Osteoblast (primary cell): ENCODE results near the gene NGEF. TPM values are rescaled to one million over a fixed set of nuclear protein-coding genes. Genes with fewer than 3 reads are reported as not detected.

Experiments used
- DNase-seq: peaks from one replicate; pipeline ENCODE4 v3.0.0; 2011; ENCODE audit warnings: low spot score, mixed read lengths; ENCODE audit not compliant: insufficient read length; ENCODE audit errors: missing footprints
- H2AFZ ChIP-seq: 2 replicates; pipeline ENCODE4 v1.6.0; 2011; ENCODE audit warnings: mild to moderate bottlenecking, low read length
- H3K27ac ChIP-seq: 2 replicates; pipeline ENCODE4 v1.5.1; 2011; ENCODE audit warnings: mild to moderate bottlenecking, low read depth, low read length, moderate library complexity
- H3K27me3 ChIP-seq: 2 replicates; pipeline ENCODE4 v1.6.0; 2012; ENCODE audit warnings: mild to moderate bottlenecking, control low read depth, inconsistent platforms, low read length, moderate library complexity; ENCODE audit not compliant: insufficient read depth
- H3K36me3 ChIP-seq: 2 replicates; pipeline ENCODE4 v1.5.1; 2011; ENCODE audit warnings: mild to moderate bottlenecking, low read length, control low read depth, moderate library complexity; ENCODE audit not compliant: insufficient read depth
- H3K4me1 ChIP-seq: 2 replicates; pipeline ENCODE4 v1.5.1; 2011; ENCODE audit warnings: mild to moderate bottlenecking, low read length, control low read depth, moderate library complexity; ENCODE audit not compliant: insufficient read depth
- H3K4me2 ChIP-seq: 2 replicates; pipeline ENCODE4 v1.6.0; 2011; ENCODE audit warnings: mild to moderate bottlenecking, low read length; ENCODE audit not compliant: insufficient read depth
- H3K4me3 ChIP-seq: fragments of 200-600 bp; sonication (generic); 3 replicates; pipeline ENCODE4 v1.5.1; 2012; ENCODE audit warnings: mild to moderate bottlenecking, low read length, inconsistent platforms; ENCODE audit not compliant: insufficient read depth
- H3K79me2 ChIP-seq: 2 replicates; pipeline ENCODE4 v1.6.0; 2012; ENCODE audit warnings: mild to moderate bottlenecking, low read length, control low read depth, inconsistent platforms; ENCODE audit not compliant: insufficient read depth
- H3K9me3 ChIP-seq: 2 replicates; pipeline ENCODE4 v1.5.1; 2011; ENCODE audit warnings: low read depth, low read length, control low read depth
- H4K20me1 ChIP-seq: 2 replicates; pipeline ENCODE4 v1.6.0; 2012; ENCODE audit warnings: mild to moderate bottlenecking, low read length, control low read depth; ENCODE audit not compliant: insufficient read depth
- CTCF ChIP-seq: IDR thresholded peaks from 2 replicates; pipeline ENCODE4 v1.5.1; 2011; ENCODE audit warnings: mild to moderate bottlenecking, low read depth, low read length, moderate library complexity; ENCODE audit errors: extremely low read depth
- total RNA-seq: library from RNA; depleted of rRNA; stranded (reverse); fragments of >200 nt; gene quantifications from 2 replicates; pipeline ENCODE4 v1.2.3, GENCODE V29; 2012

Gene NGEF
- total RNA-seq, 1 donor = not detected

- Histone ChIP-seq H3K27ac (no peak overlapping the region), H3K36me3 (peaks cover 54% of the 10 kb centered on the region), H3K4me3 (no peak overlapping the region), H3K4me2 (no peak overlapping the region), H3K9me3 (no peaks in the 10 kb centered on the region), H2AFZ (no peak overlapping the region), H3K4me1 (peaks cover 23% of the 10 kb centered on the region), H3K27me3 (no peaks in the 10 kb centered on the region), H4K20me1 (no peaks in the 10 kb centered on the region), H3K79me2 (no peaks in the 10 kb centered on the region)
- no peak for DNase-seq
- TF ChIP-seq CTCF = no peak
Measured at GRCh38 chr2:232850039-232850438, 163.0 kb downstream of the NGEF start.

GRCh38 chr2:232846055-232846454 lies 167.0 kb downstream of the NGEF start:
- H3K9me3 ChIP-seq = no peaks in the 10 kb centered on the region
- H3K4me3 ChIP-seq = no peak overlapping the region
- H3K36me3 ChIP-seq = peaks cover 69% of the 10 kb centered on the region
- H3K79me2 ChIP-seq = no peaks in the 10 kb centered on the region
- no peak for DNase-seq
- H3K4me1 ChIP-seq = no peaks in the 10 kb centered on the region
- H2AFZ ChIP-seq = no peak overlapping the region
- no peaks in the 10 kb centered on the region for H4K20me1 ChIP-seq
- H3K27me3 ChIP-seq = no peaks in the 10 kb centered on the region
- TF ChIP-seq CTCF = no peak
- no peak overlapping the region for H3K4me2 ChIP-seq
- no peak overlapping the region for H3K27ac ChIP-seq

- H3K9me3 ChIP-seq = no peaks in the 10 kb centered on the region
- peaks cover 68% of the 10 kb centered on the region for H3K36me3 ChIP-seq
- TF ChIP-seq CTCF = peak; percentile 17
Measured at GRCh38 chr2:232843834-232844233, 169.2 kb downstream of the NGEF start.

GRCh38 chr2:232842689-232843088 lies 170.4 kb downstream of the NGEF start:
- H2AFZ ChIP-seq = no peak overlapping the region
- no peak for TF ChIP-seq CTCF

More at GRCh38 chr2:232843834-232844233, 169.2 kb downstream of the NGEF start:
- H3K79me2 ChIP-seq = peaks cover 6% of the 10 kb centered on the region
- H3K27ac ChIP-seq = no peak overlapping the region
- no peak overlapping the region for H3K4me3 ChIP-seq
- H3K27me3 ChIP-seq = no peaks in the 10 kb centered on the region
- no peaks in the 10 kb centered on the region for H3K4me1 ChIP-seq
- no peak for DNase-seq
- H2AFZ ChIP-seq = no peak overlapping the region
- no peak overlapping the region for H3K4me2 ChIP-seq
- H4K20me1 ChIP-seq = no peaks in the 10 kb centered on the region

More at GRCh38 chr2:232842689-232843088, 170.4 kb downstream of the NGEF start:
- peaks cover 15% of the 10 kb centered on the region for H3K79me2 ChIP-seq
- H3K4me2 ChIP-seq = no peak overlapping the region
- no peaks in the 10 kb centered on the region for H3K9me3 ChIP-seq
- peaks cover 10% of the 10 kb centered on the region for H3K4me1 ChIP-seq
- peaks cover 7% of the 10 kb centered on the region for H4K20me1 ChIP-seq
- H3K4me3 ChIP-seq = no peak overlapping the region
- H3K27me3 ChIP-seq = no peaks in the 10 kb centered on the region
- no peak overlapping the region for H3K27ac ChIP-seq
- DNase-seq = no peak
- H3K36me3 ChIP-seq = peaks cover 58% of the 10 kb centered on the region
